ENCODE data around the gene SMURF2.

DNA sequence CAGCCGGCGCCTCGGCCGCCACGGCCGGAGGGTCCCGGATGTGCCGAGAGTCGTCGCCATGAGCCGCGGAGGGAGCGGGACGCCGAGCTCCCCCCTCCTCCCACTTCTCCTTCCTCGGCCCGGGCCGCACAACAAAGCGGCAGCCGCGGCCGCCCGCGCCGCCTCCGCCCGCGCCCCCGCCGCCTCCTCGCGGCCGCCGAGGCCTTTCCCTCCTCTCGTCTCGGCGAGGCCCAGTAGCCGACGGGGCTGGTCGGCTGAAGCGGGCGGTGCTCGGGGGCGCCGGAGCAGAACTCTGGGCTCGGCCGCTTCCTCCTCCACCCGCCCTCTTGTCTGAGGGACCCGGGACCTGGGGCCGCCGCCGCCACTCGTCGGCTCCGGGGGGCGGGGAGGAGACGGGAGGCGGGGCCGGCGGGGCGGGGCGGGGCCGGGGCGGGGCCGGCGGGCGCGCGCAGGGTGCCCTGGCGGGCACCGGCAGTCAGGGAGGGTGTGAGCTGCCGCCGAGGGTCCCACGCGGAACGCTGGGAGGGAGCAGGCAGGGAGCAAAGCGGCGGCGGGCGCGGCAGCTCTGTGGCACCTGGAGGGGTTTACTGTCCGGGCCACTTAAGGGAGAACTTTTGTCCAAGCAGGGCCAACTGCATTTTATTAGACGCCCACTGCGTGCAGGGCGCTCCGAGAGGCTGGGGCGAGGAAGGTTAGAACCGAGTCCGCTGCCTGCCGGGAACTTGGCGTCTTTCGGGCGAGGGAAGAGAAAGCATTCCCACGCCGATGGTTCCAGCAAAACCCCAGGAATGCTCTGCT lies at the start of gene SMURF2:
- no peak for TF ChIP-seq EZH2 (IDR thresholded peaks at IDR 0.05; ENCODE audit: borderline replicate concordance)
- TF ChIP-seq, protein P1, sequence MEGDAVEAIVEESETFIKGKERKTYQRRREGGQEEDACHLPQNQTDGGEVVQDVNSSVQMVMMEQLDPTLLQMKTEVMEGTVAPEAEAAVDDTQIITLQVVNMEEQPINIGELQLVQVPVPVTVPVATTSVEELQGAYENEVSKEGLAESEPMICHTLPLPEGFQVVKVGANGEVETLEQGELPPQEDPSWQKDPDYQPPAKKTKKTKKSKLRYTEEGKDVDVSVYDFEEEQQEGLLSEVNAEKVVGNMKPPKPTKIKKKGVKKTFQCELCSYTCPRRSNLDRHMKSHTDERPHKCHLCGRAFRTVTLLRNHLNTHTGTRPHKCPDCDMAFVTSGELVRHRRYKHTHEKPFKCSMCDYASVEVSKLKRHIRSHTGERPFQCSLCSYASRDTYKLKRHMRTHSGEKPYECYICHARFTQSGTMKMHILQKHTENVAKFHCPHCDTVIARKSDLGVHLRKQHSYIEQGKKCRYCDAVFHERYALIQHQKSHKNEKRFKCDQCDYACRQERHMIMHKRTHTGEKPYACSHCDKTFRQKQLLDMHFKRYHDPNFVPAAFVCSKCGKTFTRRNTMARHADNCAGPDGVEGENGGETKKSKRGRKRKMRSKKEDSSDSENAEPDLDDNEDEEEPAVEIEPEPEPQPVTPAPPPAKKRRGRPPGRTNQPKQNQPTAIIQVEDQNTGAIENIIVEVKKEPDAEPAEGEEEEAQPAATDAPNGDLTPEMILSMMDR (IDR thresholded peaks at IDR 0.05; ENCODE audit: poor library complexity): no peak

All from hepatocyte (in vitro differentiated cells).